CD4-positive, alpha-beta T cell treated with Interferon alpha-2 for 1 hour (primary cell): ENCODE results near the gene CACNA1G.

Experiments
- DNase-seq, 2 donors: peaks; one replicate each; pipeline ENCODE4 v3.0.0-alpha.2; 2020 to 2022

The CACNA1G gene

DNA sequence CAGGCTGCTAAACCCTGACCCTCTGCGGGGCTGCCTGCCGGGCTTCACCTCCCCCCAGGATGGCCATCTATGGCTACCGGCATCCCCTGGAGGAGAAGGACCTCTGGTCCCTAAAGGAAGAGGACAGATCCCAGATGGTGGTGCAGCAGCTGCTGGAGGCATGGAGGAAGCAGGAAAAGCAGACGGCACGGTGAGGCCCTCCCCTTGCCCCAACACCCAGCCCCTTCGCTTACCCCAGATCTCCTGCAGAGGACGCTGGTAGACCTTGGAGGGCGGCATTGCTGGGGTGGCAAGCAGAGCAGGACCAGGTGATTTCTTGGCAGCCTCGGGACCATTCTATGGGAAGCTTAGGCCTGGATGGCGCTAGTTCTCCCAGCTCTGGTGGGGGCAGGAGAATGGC lies 98.7 kb downstream of the CACNA1G start:
- DNase-seq: no peak

DNA sequence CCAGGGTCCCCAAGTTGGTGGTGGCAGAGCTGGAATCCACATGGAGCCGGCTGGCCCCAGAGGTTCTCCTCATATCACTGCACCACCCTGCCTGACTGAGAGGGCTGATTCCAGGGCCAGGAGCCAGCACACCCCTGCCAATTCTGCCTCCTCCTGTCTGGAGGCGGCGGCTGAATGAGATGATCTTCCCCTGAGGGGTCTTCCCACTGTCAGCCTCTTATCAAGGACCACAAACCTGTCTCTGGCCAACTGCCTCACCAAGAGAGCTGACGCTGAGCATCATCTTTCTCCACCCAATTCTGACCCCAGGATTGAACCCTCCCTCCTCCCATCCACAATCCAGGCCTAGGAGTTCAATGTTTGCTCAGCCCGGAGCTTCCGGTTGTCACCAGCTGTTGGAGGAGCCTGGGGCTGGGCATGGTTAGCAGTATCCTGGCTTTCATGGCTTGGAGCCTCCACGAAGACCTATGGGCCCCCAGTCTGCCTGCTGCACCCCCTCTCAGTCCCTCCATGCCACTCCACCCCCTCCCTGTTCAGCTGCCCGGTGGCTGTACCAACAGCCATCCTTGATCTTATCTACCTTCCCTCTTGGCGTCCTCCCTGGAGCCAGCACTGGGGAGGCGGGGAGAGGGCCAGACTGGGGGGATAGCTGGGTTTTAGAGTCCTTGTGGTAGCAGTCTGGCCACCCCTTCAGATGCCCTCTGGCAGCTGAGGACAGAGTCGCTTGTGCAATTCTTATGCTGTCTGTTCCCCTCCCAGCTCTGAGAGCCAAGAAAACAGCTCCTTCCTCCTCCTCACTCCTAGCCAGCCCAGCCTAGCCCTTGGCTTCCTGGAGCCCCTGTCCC lies 99.7 kb downstream of the CACNA1G start:
- no peak for DNase-seq

DNA sequence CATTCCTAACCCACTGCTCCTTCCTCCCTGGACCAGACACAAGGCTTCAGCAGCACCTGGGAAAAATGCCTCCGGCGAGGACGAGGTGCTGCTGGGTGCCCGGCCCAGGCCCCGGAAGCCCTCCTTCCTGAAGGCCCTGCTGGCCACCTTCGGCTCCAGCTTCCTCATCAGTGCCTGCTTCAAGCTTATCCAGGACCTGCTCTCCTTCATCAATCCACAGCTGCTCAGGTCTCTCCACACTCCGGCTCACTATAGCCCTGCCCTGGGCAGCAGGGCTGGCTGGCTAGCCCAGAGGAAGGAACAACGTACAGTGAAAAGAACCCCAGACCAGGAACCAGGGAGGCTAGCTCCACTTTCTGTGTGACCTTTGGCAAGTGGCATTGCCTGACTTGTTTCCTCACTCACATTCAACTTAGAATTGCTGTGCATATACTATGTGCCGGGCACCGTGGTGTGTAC lies 100.4 kb downstream of the CACNA1G start:
- DNase-seq: no peak

DNA sequence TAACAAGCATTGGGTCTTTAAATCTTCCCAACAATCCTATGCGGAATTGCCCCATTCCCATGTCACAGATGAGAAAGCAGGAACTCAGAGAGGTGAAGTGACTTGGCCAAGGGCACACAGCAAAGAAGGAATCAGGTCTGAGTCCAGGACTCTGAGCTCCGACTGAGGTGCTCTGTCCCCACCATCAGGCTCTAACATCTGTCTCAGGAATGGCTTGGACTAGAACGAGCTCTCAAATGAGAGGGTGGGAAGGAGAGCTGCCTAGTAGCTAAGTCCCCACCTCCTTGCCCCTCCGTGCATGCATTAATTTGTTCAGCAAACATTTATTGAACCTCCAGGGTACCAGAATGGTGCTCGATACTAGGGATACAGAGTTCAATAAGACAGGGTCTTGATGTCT lies 100.8 kb downstream of the CACNA1G start:
- no peak for DNase-seq

DNA sequence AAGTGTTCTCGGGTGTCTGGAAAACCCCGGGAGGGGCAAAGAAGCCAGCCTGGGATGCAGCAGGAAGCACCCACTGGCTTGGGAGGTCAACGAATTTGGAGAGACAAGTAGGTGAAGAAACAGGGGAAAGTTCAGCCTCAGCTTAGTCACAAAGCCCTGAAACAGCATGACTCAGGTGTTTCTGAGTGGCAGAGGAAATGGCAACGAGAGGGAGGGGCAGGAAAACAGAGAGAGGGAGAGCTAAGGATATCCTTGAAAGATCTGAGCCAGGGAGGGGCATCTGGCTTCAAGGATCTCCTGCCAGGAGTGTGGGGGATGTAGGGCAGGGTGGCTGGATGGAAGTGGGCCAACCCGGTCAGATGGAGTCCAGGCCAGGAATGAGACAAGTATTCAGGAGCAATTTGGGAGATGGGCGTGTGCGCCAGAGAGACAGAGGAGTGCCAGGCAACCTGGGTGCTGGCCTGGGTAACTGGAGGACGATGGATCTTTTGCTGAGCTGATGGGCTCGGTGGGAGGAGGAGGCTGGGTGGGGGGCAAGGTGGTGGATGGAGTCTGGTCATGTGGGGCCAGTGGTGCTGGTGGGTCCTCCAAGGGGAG lies 101.4 kb downstream of the CACNA1G start:
- peak in 1 of 2 donors; percentile 36 for DNase-seq

DNA sequence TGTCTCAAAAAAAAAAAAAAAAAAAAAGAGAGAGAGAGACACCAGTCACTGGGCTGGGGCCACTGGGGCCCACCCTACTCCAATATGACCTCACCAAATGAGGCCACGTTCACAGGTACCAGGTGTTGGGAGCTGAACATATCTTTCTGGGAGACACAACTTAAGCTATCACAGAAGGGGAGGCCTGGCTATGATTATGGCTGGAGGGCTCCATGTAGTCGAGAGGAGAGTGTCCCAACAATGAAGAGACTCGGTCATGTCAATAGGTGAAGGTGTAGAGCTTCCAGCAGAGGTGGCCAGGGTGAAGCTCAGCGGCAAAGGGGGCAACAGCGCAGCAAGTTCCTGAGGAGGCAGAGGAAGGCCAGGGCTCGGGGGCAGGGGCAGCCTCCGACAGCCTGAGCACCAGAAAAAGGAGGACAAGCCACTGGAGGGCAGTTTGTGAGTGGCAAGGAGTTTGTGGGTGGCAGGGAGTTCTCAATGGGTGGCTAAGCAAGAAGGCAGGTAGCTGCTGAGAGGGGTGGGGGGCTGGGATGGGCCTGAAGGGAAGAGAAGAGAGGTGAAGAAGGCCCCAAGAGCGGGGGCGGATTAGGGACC lies 102.2 kb downstream of the CACNA1G start:
- no peak for DNase-seq

DNA sequence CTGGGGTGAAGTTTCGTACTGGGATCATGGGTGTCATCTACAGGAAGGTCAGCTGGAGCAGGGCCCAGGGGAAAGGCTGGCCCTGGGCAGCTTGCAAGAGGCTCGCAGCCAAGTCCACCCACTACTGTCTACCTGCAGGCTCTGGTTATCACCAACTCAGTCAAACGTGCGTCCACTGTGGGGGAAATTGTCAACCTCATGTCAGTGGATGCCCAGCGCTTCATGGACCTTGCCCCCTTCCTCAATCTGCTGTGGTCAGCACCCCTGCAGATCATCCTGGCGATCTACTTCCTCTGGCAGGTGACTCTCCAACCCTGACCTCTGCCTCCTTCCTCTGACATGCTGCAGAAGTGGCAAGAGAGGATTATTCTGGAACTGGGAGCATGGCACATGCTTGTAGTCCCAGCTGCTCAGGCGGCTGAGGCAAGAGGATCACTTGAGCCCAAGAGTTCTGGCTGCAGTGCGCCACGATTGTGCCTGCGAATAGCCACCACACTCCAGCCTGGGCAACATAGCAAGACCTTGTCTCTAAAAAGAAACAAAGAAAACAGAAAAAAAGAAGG lies 103.4 kb downstream of the CACNA1G start:
- DNase-seq: no peak

DNA sequence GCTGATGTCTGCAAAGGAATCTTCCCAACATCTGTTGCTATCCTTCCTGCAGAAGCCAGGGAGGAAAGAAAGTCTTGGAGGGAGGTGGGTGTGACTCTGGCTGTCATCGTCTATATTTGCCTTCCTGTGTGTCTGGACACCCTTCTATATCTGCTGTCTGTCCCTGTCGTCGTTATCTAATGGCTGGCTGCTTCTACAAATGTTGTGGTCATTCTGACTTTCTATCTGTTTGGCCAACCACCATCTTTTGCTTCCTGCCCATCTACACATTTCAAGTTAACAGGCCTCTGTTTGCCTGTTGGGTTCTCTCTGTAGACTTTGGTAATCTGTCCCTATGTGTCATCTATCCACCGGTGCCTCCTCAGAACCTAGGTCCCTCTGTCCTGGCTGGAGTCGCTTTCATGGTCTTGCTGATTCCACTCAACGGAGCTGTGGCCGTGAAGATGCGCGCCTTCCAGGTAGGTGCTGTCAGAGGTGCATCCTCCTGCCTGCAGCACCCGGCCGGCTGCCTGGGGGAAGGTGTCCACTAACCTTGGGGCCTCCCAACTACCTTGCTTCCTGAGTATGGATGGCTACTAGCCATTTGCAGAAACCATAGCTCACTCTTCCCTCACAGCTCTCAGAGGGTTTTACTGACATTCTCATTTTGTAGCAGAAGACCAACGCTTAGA lies 104.4 kb downstream of the CACNA1G start:
- DNase-seq: no peak

DNA sequence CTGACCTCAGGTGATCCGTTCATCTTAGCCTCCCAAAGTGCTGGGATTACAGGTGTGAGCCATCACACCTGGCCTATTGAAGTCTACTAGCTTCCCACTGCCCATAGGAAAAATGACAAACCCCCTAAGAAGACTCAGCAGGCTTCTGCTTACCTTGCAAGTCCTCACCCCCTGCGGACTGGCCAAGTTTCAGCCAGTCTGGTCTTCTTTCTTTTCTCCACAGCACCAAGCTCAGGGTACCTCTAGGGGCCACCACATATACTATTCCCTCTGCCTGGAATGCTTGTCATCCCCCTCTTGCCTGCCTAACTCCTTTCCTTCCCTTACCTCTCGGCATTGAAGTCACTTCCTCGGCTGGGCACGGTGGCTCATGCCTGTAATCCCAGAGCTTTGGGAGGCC lies 105.3 kb downstream of the CACNA1G start:
- no peak for DNase-seq

DNA sequence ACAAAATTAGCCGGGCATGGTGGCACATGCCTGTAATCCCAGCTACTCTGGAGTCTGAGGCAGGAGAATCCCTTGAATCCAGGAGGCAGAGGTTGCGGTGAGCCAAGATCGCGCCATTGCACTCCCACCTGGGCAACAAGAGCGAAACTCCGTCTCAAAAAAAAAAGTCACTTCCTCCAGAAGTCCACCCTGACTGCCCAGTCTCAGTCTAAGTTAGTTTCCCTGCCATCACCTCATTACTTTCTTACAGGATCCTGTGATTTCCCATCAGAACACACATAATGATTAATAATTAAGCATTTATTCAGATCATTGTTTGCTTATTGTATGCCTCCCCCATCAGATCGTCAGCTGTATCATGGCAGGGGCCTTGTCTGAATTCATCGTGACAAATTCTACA lies 105.8 kb downstream of the CACNA1G start:
- no peak for DNase-seq

DNA sequence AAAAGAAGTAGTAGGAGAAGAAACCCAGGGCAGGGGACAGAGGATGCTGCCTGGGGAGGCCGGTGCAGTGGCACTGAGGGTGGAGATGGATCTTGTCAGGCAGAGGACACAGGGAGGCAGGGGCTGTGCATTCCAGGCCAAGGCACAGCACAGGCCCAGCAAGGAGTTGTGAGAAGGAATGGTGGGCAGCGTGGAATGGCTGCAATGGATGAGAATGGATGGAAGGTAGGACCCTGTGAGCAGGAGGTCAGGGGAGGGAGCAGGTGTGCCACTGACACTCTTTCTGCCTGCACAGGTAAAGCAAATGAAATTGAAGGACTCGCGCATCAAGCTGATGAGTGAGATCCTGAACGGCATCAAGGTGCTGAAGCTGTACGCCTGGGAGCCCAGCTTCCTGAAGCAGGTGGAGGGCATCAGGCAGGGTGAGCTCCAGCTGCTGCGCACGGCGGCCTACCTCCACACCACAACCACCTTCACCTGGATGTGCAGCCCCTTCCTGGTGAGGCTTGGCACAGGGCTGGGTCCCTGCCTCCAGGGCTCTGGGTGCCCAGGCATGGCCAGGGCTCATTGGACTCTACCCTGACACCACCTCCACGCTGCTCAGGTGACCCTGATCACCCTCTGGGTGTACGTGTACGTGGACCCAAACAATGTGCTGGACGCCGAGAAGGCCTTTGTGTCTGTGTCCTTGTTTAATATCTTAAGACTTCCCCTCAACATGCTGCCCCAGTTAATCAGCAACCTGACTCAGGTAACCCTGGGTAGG lies 106.9 kb downstream of the CACNA1G start:
- no peak for DNase-seq

DNA sequence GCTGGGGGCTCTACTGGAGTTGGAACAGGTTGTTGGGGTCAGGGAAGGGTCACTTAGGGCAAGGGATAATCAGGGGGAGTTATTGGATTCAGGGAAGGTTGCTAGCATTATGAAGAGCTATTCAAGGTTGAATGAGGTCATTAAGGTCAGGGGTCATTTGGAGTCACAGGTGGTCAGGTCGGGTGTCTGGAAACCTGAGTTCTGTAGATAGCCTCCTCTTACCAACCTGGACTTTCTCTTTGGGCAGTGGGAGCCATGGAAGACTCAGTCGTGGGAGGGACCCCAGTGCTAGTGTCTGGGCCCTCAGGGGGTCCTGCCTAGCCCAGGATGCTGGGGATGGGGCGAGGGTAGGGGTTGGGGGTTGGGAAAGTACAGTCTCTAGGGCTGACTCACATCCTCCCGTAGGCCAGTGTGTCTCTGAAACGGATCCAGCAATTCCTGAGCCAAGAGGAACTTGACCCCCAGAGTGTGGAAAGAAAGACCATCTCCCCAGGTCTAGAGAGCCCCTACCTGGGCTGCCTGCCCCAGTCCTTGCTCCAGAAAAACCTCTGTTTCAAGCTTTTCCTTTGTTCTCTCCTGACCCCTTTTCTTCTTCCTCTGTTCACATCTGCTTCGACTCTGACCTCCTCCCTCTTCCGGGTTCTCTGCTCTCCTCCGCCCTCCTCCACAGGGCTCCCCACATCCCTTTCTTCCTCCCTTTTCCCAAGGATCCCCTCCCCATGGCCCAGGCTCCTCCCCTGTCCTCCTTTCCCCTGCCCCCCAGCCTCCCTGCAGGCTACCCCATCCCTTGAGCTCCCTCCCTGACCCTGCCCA lies 107.7 kb downstream of the CACNA1G start:
- DNase-seq: no peak

DNA sequence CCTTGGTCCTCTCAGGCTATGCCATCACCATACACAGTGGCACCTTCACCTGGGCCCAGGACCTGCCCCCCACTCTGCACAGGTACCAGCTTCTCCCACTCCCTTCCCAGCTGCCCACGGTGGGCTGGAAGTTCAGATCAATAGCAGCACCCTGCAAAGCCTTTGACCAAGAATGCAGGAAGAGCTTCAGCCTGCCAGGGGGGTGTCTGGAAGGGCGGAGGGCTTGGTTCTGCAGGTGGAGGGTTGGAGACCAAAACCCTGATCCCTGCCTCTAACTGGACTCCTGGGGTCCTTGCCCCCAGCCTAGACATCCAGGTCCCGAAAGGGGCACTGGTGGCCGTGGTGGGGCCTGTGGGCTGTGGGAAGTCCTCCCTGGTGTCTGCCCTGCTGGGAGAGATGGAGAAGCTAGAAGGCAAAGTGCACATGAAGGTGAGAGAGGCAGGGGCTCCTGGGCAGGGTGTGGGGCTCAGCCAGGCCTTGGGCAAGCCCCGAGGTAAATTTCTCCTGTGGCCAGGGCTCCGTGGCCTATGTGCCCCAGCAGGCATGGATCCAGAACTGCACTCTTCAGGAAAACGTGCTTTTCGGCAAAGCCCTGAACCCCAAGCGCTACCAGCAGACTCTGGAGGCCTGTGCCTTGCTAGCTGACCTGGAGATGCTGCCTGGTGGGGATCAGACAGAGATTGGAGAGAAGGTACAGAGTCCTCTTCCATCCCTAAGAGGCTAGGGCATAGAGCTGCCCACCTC lies 108.5 kb downstream of the CACNA1G start:
- DNase-seq: no peak

DNA sequence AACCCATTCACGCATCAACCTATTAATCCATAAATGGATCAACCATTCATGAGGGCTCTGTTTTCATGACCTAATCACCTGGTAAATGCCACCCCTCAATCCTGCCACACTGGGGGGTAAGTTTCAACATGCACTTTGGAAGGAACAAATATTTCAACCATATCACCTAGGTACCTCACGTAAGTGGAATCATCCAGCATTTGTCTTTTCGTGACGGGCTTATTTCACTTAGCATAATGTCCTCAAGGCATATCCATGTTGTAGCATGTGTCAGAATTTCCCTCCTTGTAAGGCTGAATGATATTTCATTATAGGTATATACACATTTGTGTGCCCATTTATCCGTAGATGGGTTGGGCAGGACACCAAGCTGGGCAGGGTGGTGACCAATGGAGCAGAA lies 111.6 kb downstream of the CACNA1G start:
- DNase-seq: no peak

DNA sequence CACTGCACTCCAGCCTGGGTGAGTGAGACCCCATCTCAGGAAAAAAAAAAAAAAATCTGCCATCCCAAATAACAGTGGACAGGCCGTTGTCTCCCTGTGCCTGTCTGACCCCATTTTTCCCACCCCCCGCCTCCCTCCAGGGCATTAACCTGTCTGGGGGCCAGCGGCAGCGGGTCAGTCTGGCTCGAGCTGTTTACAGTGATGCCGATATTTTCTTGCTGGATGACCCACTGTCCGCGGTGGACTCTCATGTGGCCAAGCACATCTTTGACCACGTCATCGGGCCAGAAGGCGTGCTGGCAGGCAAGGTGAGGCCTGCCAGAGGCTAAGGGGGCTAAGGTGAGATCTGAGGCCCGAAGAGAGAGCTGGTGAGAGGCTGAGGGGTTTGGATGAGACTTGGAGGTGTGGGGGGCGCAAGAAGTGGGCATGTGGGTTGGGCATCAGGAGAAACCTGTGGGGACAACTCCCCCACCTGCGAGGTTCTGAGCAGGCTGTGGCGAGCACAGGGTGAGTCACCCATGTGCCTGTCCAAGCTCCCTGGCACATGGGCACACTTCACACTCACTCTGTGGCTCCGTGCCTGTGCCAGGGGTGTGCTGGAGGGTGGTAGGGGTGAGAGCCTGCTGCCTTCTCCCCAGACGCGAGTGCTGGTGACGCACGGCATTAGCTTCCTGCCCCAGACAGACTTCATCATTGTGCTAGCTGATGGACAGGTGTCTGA lies 112.5 kb downstream of the CACNA1G start:
- DNase-seq: no peak

DNA sequence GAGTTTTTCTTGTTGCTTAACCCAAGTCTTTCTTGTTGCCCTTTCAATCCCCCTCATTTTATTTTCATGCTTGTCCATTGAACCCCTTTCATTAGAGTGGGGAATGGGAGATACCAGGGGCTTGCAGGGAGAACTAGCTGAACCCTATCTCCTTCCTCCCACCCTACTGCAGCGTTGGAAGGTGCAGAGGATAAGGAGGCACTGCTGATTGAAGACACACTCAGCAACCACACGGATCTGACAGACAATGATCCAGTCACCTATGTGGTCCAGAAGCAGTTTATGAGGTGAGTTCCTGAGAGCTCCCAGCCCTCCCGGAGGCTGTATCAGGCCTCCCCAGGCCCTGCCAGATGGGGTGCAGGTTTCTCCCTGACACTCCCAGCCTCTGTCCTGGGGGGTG lies 114.7 kb downstream of the CACNA1G start:
- no peak for DNase-seq

DNA sequence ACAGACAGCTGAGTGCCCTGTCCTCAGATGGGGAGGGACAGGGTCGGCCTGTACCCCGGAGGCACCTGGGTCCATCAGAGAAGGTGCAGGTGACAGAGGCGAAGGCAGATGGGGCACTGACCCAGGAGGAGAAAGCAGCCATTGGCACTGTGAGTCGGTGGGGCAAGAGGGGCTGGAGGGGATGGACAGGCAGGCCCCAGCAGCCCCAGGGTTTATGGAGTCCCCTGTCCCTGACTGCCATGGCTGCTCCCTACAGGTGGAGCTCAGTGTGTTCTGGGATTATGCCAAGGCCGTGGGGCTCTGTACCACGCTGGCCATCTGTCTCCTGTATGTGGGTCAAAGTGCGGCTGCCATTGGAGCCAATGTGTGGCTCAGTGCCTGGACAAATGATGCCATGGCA lies 115.1 kb downstream of the CACNA1G start:
- DNase-seq: no peak

DNA sequence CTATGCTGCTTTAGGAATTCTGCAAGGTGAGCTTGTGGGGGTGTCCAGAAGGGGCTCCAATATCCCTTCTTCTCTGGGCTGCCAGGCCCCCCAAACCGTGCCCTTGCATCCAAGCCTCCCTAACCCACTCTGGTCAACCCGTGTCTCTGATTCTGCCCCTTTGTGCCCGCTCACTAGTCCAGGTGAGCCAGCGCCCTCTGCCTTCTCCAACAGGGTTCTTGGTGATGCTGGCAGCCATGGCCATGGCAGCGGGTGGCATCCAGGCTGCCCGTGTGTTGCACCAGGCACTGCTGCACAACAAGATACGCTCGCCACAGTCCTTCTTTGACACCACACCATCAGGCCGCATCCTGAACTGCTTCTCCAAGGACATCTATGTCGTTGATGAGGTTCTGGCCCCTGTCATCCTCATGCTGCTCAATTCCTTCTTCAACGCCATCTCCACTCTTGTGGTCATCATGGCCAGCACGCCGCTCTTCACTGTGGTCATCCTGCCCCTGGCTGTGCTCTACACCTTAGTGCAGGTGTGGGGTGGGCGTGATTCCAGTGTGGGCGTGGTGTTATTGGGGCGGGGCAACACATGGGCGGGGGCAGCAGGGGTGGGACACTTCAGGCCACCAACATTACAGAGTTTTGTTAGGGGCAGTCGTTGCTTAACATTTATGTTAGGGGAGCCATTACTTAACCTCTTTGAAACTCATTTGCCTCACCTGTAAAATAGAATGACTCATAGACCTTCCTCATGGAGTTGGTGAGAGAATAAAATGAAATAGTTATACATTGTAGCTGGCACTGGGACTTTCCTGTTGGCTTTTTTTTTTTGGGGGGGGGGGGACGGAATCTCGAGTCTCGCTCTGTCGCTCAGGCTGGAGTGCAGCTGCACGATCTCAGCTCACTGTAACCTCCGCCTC lies 115.8 kb downstream of the CACNA1G start:
- DNase-seq: no peak
